Astrocyte of the hippocampus (primary cell): ENCODE measurements around the gene LBHD2.
A peak's percentile ranks its signal among the peaks of the same experiment; 100 is the strongest.

Experiments used
- DNase-seq: peaks from one replicate; pipeline ENCODE4 v3.0.0; 2011; ENCODE audit warnings: low read depth, low spot score

LBHD2 gene

GRCh38 chr14:103091041-103091882 lies 7.3 kb downstream of the LBHD2 start:
- peak; percentile 60 for DNase-seq

GRCh38 chr14:103091883-103092222 lies 7.8 kb downstream of the LBHD2 start:
- DNase-seq = no peak

GRCh38 chr14:103093856-103094405 lies 9.9 kb downstream of the LBHD2 start:
- DNase-seq = no peak

- DNase-seq = no peak
Observed at GRCh38 chr14:103094406-103095209, 10.6 kb downstream of the LBHD2 start, which contains the start of gene EXOC3L4. Gene EXOC3L4 (plus strand): TSS chr14:103094725. CDS start chr14:103100220, 5,495 bp downstream.

- no peak for DNase-seq
Observed at GRCh38 chr14:103095210-103095778, 11.3 kb downstream of the LBHD2 start.

GRCh38 chr14:103096387-103096786 lies 12.4 kb downstream of the LBHD2 start:
- DNase-seq = no peak

- DNase-seq = no peak
Observed at GRCh38 chr14:103097244-103097993, 13.4 kb downstream of the LBHD2 start.

- no peak for DNase-seq
Observed at GRCh38 chr14:103097994-103098957, 14.3 kb downstream of the LBHD2 start.

- no peak for DNase-seq
Observed at GRCh38 chr14:103099081-103099732, 15.2 kb downstream of the LBHD2 start.

- DNase-seq = no peak
Observed at GRCh38 chr14:103099733-103100280, 15.8 kb downstream of the LBHD2 start.

- no peak for DNase-seq
Observed at GRCh38 chr14:103100281-103101121, 16.5 kb downstream of the LBHD2 start.

GRCh38 chr14:103101257-103101962 lies 17.4 kb downstream of the LBHD2 start:
- no peak for DNase-seq

GRCh38 chr14:103101963-103102688 lies 18.1 kb downstream of the LBHD2 start:
- peak; percentile 46 for DNase-seq

GRCh38 chr14:103102689-103103260 lies 18.8 kb downstream of the LBHD2 start:
- no peak for DNase-seq

GRCh38 chr14:103103461-103104388 lies 19.7 kb downstream of the LBHD2 start:
- peak; percentile 59 for DNase-seq

- DNase-seq = no peak
Observed at GRCh38 chr14:103104389-103104653, 20.3 kb downstream of the LBHD2 start.
